Endothelial cell of umbilical vein (primary cell): ENCODE measurements around the gene ACTR3.

ENCODE experiments used
- EZH2 ChIP-seq: IDR thresholded peaks from 2 replicates; pipeline ENCODE4 v1.6.1; 2012; ENCODE audit warnings: borderline replicate concordance, low read depth, mild to moderate bottlenecking, moderate library complexity, low read length, inconsistent platforms; ENCODE audit not compliant: severe bottlenecking
- GATA2 ChIP-seq: IDR thresholded peaks from 2 replicates; pipeline ENCODE4 v1.7.0; 2011; ENCODE audit warnings: low read depth, mild to moderate bottlenecking, moderate library complexity, mixed read lengths, low read length; ENCODE audit not compliant: insufficient read length, insufficient read depth
- MAX ChIP-seq: IDR thresholded peaks from 2 replicates; pipeline ENCODE4 v1.6.1; 2011; ENCODE audit not compliant: insufficient read depth, insufficient read length
- POLR2A ChIP-seq: IDR thresholded peaks from 2 replicates; pipeline ENCODE4 v1.6.1; 2012; ENCODE audit warnings: low read depth, mild to moderate bottlenecking, control low read depth, low read length
- TF ChIP-seq, protein P1 (sequence below), 2 donors: IDR thresholded peaks; 1 replicate in 1 of 2; 2 replicates in 1 of 2; pipeline ENCODE4 v1.5.1; 2011; ENCODE audit warnings: low read length in 2 of 2, mild to moderate bottlenecking in 2 of 2, moderate library complexity in 2 of 2, control low read depth in 1 of 2, inconsistent platforms in 1 of 2, low read depth in 1 of 2; ENCODE audit not compliant: insufficient read depth in 1 of 2; ENCODE audit errors: extremely low read depth in 1 of 2

DNA sequence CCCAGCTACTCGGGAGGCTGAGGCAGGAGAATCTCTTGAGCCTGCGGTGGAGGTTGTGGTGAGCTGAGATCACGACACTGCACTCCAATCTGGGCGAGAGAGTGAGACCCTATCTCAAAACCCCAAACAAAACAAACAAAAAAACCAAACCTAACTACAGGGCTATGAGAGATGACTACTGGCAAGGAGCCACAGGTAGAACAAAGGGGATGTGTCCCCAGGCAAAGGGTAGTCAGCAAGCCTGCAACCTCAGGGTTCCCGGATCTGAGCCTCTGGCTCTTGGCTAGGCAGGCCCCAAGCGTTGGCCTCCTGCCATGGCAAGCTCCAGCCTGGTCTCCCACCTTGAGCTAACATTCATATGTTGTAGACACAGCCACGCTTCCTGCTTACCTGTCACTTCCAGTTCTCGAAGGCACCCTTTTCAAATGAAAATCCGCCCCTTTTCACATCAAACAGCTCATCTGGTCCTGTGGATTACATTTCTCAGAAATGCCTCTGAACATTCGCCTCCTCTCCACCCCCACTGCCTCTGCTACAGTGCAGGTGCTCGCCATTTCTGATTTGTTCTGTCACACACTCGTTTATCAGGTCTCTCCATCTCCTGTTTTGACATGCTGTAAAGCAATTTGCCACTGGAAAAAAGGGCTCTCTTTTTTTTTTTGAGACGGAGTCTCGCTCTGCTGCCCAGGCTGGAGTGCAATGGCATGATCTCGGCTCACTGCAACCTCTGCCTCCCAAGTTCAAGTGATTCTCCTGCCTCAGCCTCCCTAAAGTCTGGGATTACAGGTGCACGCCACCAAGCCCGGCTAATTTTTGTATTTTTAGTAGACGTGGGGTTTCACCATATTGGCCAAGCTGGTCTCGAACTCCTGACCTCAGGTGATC is 13.1 kb upstream of the ACTR3 start:
- TF ChIP-seq, protein P1, sequence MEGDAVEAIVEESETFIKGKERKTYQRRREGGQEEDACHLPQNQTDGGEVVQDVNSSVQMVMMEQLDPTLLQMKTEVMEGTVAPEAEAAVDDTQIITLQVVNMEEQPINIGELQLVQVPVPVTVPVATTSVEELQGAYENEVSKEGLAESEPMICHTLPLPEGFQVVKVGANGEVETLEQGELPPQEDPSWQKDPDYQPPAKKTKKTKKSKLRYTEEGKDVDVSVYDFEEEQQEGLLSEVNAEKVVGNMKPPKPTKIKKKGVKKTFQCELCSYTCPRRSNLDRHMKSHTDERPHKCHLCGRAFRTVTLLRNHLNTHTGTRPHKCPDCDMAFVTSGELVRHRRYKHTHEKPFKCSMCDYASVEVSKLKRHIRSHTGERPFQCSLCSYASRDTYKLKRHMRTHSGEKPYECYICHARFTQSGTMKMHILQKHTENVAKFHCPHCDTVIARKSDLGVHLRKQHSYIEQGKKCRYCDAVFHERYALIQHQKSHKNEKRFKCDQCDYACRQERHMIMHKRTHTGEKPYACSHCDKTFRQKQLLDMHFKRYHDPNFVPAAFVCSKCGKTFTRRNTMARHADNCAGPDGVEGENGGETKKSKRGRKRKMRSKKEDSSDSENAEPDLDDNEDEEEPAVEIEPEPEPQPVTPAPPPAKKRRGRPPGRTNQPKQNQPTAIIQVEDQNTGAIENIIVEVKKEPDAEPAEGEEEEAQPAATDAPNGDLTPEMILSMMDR (IDR thresholded peaks at IDR 0.05; ENCODE audit: extremely low read depth in 1 of 2, insufficient read depth in 1 of 2, low read depth in 1 of 2, low read length in 2 of 2) = no peak
- TF ChIP-seq GATA2 (no peak), POLR2A (no peak), MAX (no peak), EZH2 (no peak)
